Panc1 (cell line): ENCODE results near the gene ATP2A3. TPM values are rescaled to one million over a fixed set of nuclear protein-coding genes. Genes with fewer than 3 reads are reported as not detected.

Experiments used
- ATAC-seq: fragments of 200-7000 bp; cut with Tn5 transposase; 2 replicates; pipeline ENCODE4 v1.9.1; 2020; ENCODE audit warnings: mild to moderate bottlenecking, moderate library complexity
- BruUV-seq: library from RNA; stranded (reverse); fragments of 400-500 nt; replicated peaks from 2 replicates; lab custom pipeline; 2021; lab: Mats Ljungman, UMichigan
- CTCF ChIA-PET: fragments of 300-600 bp; sonication (Branson Sonifier 250); formaldehyde crosslinking; loops from one replicate; lab custom pipeline; 2022; ENCODE audit warnings: antibody characterized with exemption; lab: Charles Lee
- POLR2A ChIA-PET: fragments of 300-600 bp; sonication (Branson Sonifier 250); formaldehyde crosslinking; loops from one replicate; lab custom pipeline; 2022; ENCODE audit warnings: antibody characterized with exemption; lab: Charles Lee
- DNase-seq: peaks from one replicate; pipeline ENCODE4 v3.0.0-alpha.2; 2010; ENCODE audit warnings: low read depth, low spot score
- H3K27ac ChIP-seq: 2 replicates; pipeline ENCODE4 v1.5.1; 2011; ENCODE audit warnings: mild to moderate bottlenecking, low read length, inconsistent platforms
- H3K27me3 ChIP-seq: fragments of 200-500 bp; sonication (Bioruptor generic); 2 replicates; pipeline ENCODE4 v1.6.0; 2014; ENCODE audit warnings: low read length, inconsistent platforms; ENCODE audit not compliant: control insufficient read depth, insufficient read depth
- H3K36me3 ChIP-seq: fragments of 200-500 bp; sonication (Bioruptor generic); 2 replicates; pipeline ENCODE4 v1.5.1; 2014; ENCODE audit warnings: inconsistent platforms, mild to moderate bottlenecking, low read length, moderate library complexity; ENCODE audit not compliant: control insufficient read depth, insufficient read depth
- H3K4me1 ChIP-seq: 2 replicates; pipeline ENCODE4 v1.5.1; 2011; ENCODE audit warnings: inconsistent platforms, mild to moderate bottlenecking, low read length, moderate library complexity; ENCODE audit not compliant: control insufficient read depth, insufficient read depth
- H3K4me3 ChIP-seq, 2 experiments: 2 replicates each; pipeline ENCODE4 v1.5.1; 2011 to 2012; ENCODE audit warnings: low read depth in 2 of 2, low read length in 2 of 2, mild to moderate bottlenecking in 2 of 2, inconsistent platforms in 1 of 2, moderate library complexity in 1 of 2
- H3K9me3 ChIP-seq: fragments of 200-500 bp; sonication (Bioruptor generic); 2 replicates; pipeline ENCODE4 v1.5.1; 2014; ENCODE audit warnings: low read depth, mild to moderate bottlenecking, inconsistent platforms, low read length, moderate library complexity; ENCODE audit not compliant: control insufficient read depth, insufficient read depth
- CTCF ChIP-seq: fragments of 450-650 bp; IDR thresholded peaks from 2 replicates; pipeline ENCODE4 v1.5.1; 2017; ENCODE audit warnings: mild to moderate bottlenecking
- POLR2AphosphoS5 ChIP-seq: IDR thresholded peaks from 2 replicates; pipeline ENCODE4 v1.6.1; 2012; ENCODE audit warnings: mild to moderate bottlenecking, low read depth, low read length, moderate library complexity
- REST ChIP-seq, 2 experiments: IDR thresholded peaks; 2 replicates each; pipeline ENCODE4 v1.6.1; 2011 to 2012; ENCODE audit warnings: low read depth in 2 of 2, control low read depth in 1 of 2, low read length in 1 of 2, mild to moderate bottlenecking in 1 of 2, moderate library complexity in 1 of 2; ENCODE audit not compliant: insufficient read depth in 1 of 2
- SIN3A ChIP-seq: IDR thresholded peaks from 2 replicates; pipeline ENCODE4 v1.6.1; 2012; ENCODE audit warnings: low read depth, mild to moderate bottlenecking, low read length, moderate library complexity, borderline replicate concordance; ENCODE audit not compliant: insufficient read depth
- TCF7L2 ChIP-seq: IDR thresholded peaks from 2 replicates; pipeline ENCODE4 v1.6.1; 2011; ENCODE audit warnings: mild to moderate bottlenecking, low read depth, low read length, inconsistent platforms
- in situ Hi-C: cut with HindIII; loops from 2 replicates; pipeline ENCODE4 v1.10.0; 2016; ENCODE audit warnings: low sequenced_read_pairs, low pct_unique_long_range_greater_than_20kb
- intact Hi-C: fragments of 100-400 bp; cut with micrococcal nuclease; formaldehyde crosslinking; loops from one replicate; pipeline ENCODE4 v1.10.0; 2022; ENCODE audit not compliant: unreplicated experiment
- total RNA-seq: library from RNA; stranded (reverse); gene quantifications from one replicate; pipeline ENCODE4 v1.2.1, GENCODE V29; 2021; ENCODE audit not compliant: unreplicated experiment

Gene ATP2A3
- total RNA-seq, 1 experiment from 2014 or later = 29.7 TPM

- POLR2A ChIA-PET = no interaction called here
- intact Hi-C loops = no loop called here
- Histone ChIP-seq H3K36me3 (no peaks in the 10 kb centered on the region), H3K4me1 (peaks cover 5% of the 10 kb centered on the region; the same call in 1 of the 2 replicates), H3K27ac (no peak overlapping the region), H3K4me3 (no peak overlapping the region), H3K27me3 (no peaks in the 10 kb centered on the region), H3K9me3 (no peaks in the 10 kb centered on the region)
- CTCF ChIA-PET = no interaction called here
- in situ Hi-C loops = no loop called here
- DNase-seq (no peak), ATAC-seq (no peak)
- no TSS peak for BruUV-seq
- TF ChIP-seq REST (IDR thresholded peaks at IDR 0.05; ENCODE audit: insufficient read depth in 1 of 2, low read depth in 2 of 2, low read length in 1 of 2) (no peak), SIN3A (no peak), TCF7L2 (no peak), POLR2AphosphoS5 (no peak), CTCF (no peak)
Measured at GRCh38 chr17:3897731-3898130, 66.5 kb downstream of the ATP2A3 start.

- intact Hi-C loops (no loop called here), in situ Hi-C loops (no loop called here)
- CTCF ChIA-PET = no interaction called here
- Histone ChIP-seq H3K4me1 (peaks cover 5% of the 10 kb centered on the region), H3K36me3 (no peaks in the 10 kb centered on the region; the same call in 1 of the 2 replicates), H3K4me3 (no peak overlapping the region), H3K9me3 (no peaks in the 10 kb centered on the region), H3K27me3 (no peaks in the 10 kb centered on the region), H3K27ac (no peak overlapping the region)
- ATAC-seq (no peak), DNase-seq (no peak)
- TF ChIP-seq SIN3A (no peak), CTCF (no peak), REST (IDR thresholded peaks at IDR 0.05; ENCODE audit: insufficient read depth in 1 of 2, low read depth in 2 of 2, low read length in 1 of 2) (no peak), POLR2AphosphoS5 (no peak), TCF7L2 (no peak)
- BruUV-seq = no TSS peak
- POLR2A ChIA-PET = no interaction called here
Measured at GRCh38 chr17:3896968-3897235, 67.3 kb downstream of the ATP2A3 start.
